Measurements from ENCODE around the gene GPC1. TPM values are rescaled to one million over a fixed set of nuclear protein-coding genes. Genes with fewer than 3 reads are reported as not detected.

Gene GPC1
- total RNA-seq, 1 donor from 2014 or later: 58.0 TPM

GRCh38 chr2:240458900-240459391 lies 23.5 kb downstream of the GPC1 start:
- TF ChIP-seq, protein P1, sequence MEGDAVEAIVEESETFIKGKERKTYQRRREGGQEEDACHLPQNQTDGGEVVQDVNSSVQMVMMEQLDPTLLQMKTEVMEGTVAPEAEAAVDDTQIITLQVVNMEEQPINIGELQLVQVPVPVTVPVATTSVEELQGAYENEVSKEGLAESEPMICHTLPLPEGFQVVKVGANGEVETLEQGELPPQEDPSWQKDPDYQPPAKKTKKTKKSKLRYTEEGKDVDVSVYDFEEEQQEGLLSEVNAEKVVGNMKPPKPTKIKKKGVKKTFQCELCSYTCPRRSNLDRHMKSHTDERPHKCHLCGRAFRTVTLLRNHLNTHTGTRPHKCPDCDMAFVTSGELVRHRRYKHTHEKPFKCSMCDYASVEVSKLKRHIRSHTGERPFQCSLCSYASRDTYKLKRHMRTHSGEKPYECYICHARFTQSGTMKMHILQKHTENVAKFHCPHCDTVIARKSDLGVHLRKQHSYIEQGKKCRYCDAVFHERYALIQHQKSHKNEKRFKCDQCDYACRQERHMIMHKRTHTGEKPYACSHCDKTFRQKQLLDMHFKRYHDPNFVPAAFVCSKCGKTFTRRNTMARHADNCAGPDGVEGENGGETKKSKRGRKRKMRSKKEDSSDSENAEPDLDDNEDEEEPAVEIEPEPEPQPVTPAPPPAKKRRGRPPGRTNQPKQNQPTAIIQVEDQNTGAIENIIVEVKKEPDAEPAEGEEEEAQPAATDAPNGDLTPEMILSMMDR (conservative IDR thresholded peaks at IDR 0.05): no peak
- Mint-ChIP-seq H3K9me3 (no peaks in the 10 kb centered on the region), H3K36me3 (no peaks in the 10 kb centered on the region), H3K4me3 (no peak overlapping the region), H3K27ac (no peak overlapping the region), H3K4me1 (ENCODE audit: unreplicated experiment) (peaks cover 9% of the 10 kb centered on the region), H3K27me3 (peaks cover 10% of the 10 kb centered on the region)
- no peak for DNase-seq (ENCODE audit: extremely low spot score, unreplicated experiment)

DNA sequence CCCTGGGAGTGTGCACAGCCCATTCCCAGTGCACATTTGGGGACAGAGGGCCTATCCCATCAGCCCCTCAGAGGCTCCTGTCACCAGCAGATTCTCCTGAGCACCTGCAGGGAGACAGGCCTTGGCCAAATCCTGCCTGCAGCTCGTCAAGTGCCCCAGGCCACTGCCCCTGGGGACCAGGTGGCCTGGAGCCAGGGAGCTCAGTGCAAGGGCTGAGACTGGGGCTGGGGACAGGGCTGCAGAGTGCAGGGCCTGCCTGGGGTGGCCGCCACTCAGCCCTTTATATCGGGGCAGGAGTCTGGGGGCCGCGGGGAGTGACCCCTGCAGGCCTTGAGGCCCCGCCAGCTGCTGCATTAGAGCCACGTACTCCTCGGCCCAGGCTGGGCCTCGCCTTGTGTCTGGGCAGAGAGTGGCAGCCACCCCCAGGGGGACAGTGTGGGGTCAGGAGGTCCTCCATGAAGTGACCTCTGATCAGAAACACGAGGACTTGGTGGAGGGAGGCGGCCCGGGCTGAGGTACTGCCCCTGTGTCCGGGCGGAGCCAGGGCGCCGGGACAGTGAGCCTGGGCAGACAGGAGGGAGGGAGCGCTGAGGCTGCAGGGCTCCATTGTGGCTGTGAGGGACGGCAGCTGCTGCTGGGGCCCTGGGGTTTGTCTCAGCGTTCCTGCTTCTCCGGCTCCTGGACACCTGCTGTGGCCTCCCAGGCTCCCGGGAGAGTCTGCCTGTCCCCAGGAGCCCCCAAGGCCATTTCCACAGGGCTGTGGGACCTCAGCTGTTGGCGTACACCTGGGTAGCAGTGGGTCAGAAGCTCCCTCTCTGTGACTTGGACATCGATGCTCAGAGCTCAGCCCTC lies 24.2 kb downstream of the GPC1 start:
- peaks cover 8% of the 10 kb centered on the region for H3K4me1 Mint-ChIP-seq (ENCODE audit: unreplicated experiment)
- TF ChIP-seq, protein P1 (conservative IDR thresholded peaks at IDR 0.05): no peak
- peaks cover 4% of the 10 kb centered on the region for H3K27me3 Mint-ChIP-seq
- no peak for DNase-seq (ENCODE audit: extremely low spot score, unreplicated experiment)
- no peaks in the 10 kb centered on the region for H3K36me3 Mint-ChIP-seq
- H3K9me3 Mint-ChIP-seq: no peaks in the 10 kb centered on the region
- H3K27ac Mint-ChIP-seq: no peak overlapping the region
- H3K4me3 Mint-ChIP-seq: no peak overlapping the region

GRCh38 chr2:240460253-240460711 lies 24.8 kb downstream of the GPC1 start:
- Mint-ChIP-seq H3K9me3 (no peaks in the 10 kb centered on the region), H3K36me3 (no peaks in the 10 kb centered on the region), H3K4me3 (no peak overlapping the region), H3K27me3 (no peaks in the 10 kb centered on the region), H3K4me1 (ENCODE audit: unreplicated experiment) (peaks cover 3% of the 10 kb centered on the region), H3K27ac (peak overlapping the region; percentile 64)
- DNase-seq (ENCODE audit: extremely low spot score, unreplicated experiment): no peak
- TF ChIP-seq, protein P1 (conservative IDR thresholded peaks at IDR 0.05): no peak

- no peak for DNase-seq (ENCODE audit: extremely low spot score, unreplicated experiment)
- H3K27me3 Mint-ChIP-seq: no peaks in the 10 kb centered on the region
- H3K9me3 Mint-ChIP-seq: no peaks in the 10 kb centered on the region
- peak overlapping the region; percentile 64 for H3K27ac Mint-ChIP-seq
- H3K4me3 Mint-ChIP-seq: no peak overlapping the region
- H3K36me3 Mint-ChIP-seq: no peaks in the 10 kb centered on the region
- TF ChIP-seq, protein P1 (conservative IDR thresholded peaks at IDR 0.05): peak; percentile 27
- peaks cover 3% of the 10 kb centered on the region for H3K4me1 Mint-ChIP-seq (ENCODE audit: unreplicated experiment)
Observed at GRCh38 chr2:240460781-240461431, 25.4 kb downstream of the GPC1 start.

DNA sequence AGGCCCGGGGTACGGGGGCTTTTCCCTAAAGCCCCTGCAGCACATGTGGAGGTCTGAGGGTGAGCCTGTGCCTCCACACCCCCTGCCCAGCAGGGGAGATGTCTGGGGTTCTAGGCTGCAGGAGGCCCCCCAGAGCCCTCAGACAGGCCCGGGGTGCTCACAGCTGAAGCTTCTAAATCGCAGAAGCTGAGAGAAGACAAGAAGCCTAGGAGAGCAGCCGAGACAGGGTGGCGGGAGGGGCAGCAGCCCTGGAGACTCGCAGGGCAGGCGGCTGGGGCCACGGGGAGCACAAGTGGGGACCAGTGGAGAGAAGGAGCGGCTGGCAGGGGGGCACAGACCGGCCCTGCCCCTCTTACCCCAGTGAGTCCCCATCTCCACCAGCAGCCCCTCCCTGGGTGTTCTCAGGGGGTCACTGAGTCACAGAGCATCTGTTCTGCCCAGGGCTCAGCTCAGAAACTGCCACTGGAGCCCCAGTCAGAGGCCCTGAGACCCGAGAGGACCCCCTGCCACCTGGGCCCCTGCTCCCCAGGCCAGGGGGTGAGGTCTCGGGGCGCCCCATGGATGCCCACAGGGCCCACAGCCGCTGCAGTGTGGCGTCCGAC lies 26.1 kb downstream of the GPC1 start:
- TF ChIP-seq, protein P1 (conservative IDR thresholded peaks at IDR 0.05): no peak
- Mint-ChIP-seq H3K36me3 (no peaks in the 10 kb centered on the region), H3K4me3 (no peak overlapping the region), H3K9me3 (no peaks in the 10 kb centered on the region), H3K27ac (no peak overlapping the region), H3K27me3 (no peaks in the 10 kb centered on the region), H3K4me1 (ENCODE audit: unreplicated experiment) (peaks cover 3% of the 10 kb centered on the region)
- DNase-seq (ENCODE audit: extremely low spot score, unreplicated experiment): no peak
